C4-2B (cell line): Measurements from ENCODE around the gene ADD3.

Experiments
- CTCF ChIP-seq: fragments of 450-650 bp; conservative IDR thresholded peaks from 2 replicates; pipeline ENCODE4 v1.5.1; 2017; ENCODE audit warnings: mild to moderate bottlenecking
- ZFX ChIP-seq: fragments of 450-650 bp; IDR thresholded peaks from 2 replicates; pipeline ENCODE4 v1.6.1; 2017

GRCh38 chr10:110033701-110034235 is 26.0 kb downstream of the ADD3 start:
- TF ChIP-seq CTCF (no peak), ZFX (no peak)
